Osteocyte (in vitro differentiated cells): ENCODE results near the gene WIZ. TPM values are rescaled to one million over a fixed set of nuclear protein-coding genes. Genes with fewer than 3 reads are reported as not detected.

Source experiments
- DNase-seq: peaks from one replicate; pipeline ENCODE4 v3.0.0; 2021; ENCODE audit warnings: mixed read lengths; ENCODE audit not compliant: unreplicated experiment; ENCODE audit errors: extremely low spot score
- H3K27ac Mint-ChIP-seq: one replicate; pipeline ENCODE4 v1.8.0; 2021; ENCODE audit warnings: mild to moderate bottlenecking, mixed read lengths; ENCODE audit not compliant: unreplicated experiment
- H3K27me3 Mint-ChIP-seq: one replicate; pipeline ENCODE4 v1.8.0; 2021; ENCODE audit warnings: mixed read lengths; ENCODE audit not compliant: unreplicated experiment
- H3K36me3 Mint-ChIP-seq: one replicate; pipeline ENCODE4 v1.8.0; 2021; ENCODE audit warnings: mixed read lengths; ENCODE audit not compliant: unreplicated experiment
- H3K4me1 Mint-ChIP-seq: one replicate; pipeline ENCODE4 v1.8.0; 2021; ENCODE audit warnings: mixed read lengths; ENCODE audit not compliant: unreplicated experiment
- H3K4me3 Mint-ChIP-seq: one replicate; pipeline ENCODE4 v1.8.0; 2021; ENCODE audit warnings: mild to moderate bottlenecking, moderate library complexity, mixed read lengths; ENCODE audit not compliant: unreplicated experiment
- H3K9me3 Mint-ChIP-seq: one replicate; pipeline ENCODE4 v1.8.0; 2021; ENCODE audit warnings: mixed read lengths; ENCODE audit not compliant: unreplicated experiment
- CTCF ChIP-seq: fragments of 200-600 bp; sonication (generic); IDR thresholded peaks from 2 replicates; pipeline ENCODE4 v1.5.0; 2021; ENCODE audit warnings: antibody characterized with exemption, mild to moderate bottlenecking, moderate library complexity
- microRNA-seq: library from miRNA; unstranded; fragments of <30 nt; microRNA quantifications from one replicate; pipeline ENCODE4 v1.1.0, GENCODE V29; 2020; ENCODE audit not compliant: unreplicated experiment
- total RNA-seq: library from RNA; stranded (reverse); gene quantifications from 2 replicates; pipeline ENCODE4 v1.2.1, GENCODE V29; 2021

Gene WIZ
- total RNA-seq, 1 donor from 2014 or later: 55.0 TPM

- no peak overlapping the region for H3K4me3 Mint-ChIP-seq
- no peaks in the 10 kb centered on the region for H3K27me3 Mint-ChIP-seq
- peaks cover 31% of the 10 kb centered on the region for H3K36me3 Mint-ChIP-seq
- H3K9me3 Mint-ChIP-seq: no peaks in the 10 kb centered on the region
- TF ChIP-seq CTCF: no peak
- DNase-seq: no peak
- H3K4me1 Mint-ChIP-seq: peaks cover 4% of the 10 kb centered on the region
- H3K27ac Mint-ChIP-seq: no peak overlapping the region
Measured at GRCh38 chr19:15371119-15371518, 78.6 kb downstream of the WIZ start.

Small RNA genes within 50 kb of the gene (microRNA-seq; reads per million reads assigned to microRNA genes)
- gene MIR1470: not detected

Other genes with a start within 250 kb of the WIZ start
- 178 and 200 TPM in 2 replicates for gene NOTCH3, start 249.0 kb downstream of the WIZ start, total RNA-seq
- not detected in 2 replicates for gene EPHX3, start 217.5 kb downstream of the WIZ start, total RNA-seq
- 142 and 143 TPM in 2 replicates for gene BRD4, start 117.4 kb downstream of the WIZ start, total RNA-seq
- 34.2 and 36.9 TPM in 2 replicates for gene AKAP8, start 70.2 kb downstream of the WIZ start, total RNA-seq
- gene AKAP8L, start 31.0 kb downstream of the WIZ start, total RNA-seq: 96.2 and 104 TPM in 2 replicates
- gene RASAL3, start 14.6 kb upstream of the WIZ start, total RNA-seq: not detected in 2 replicates
- gene PGLYRP2, start 29.5 kb upstream of the WIZ start, total RNA-seq: not detected in 2 replicates
- not detected in 2 replicates for gene CYP4F22, start 58.6 kb upstream of the WIZ start, total RNA-seq
- gene CYP4F8, start 165.3 kb upstream of the WIZ start, total RNA-seq: not detected in 2 replicates
- not detected in 2 replicates for gene CYP4F3, start 190.9 kb upstream of the WIZ start, total RNA-seq
- not detected in 2 replicates for gene CYP4F12, start 223.1 kb upstream of the WIZ start, total RNA-seq